Activated CD4-positive, CD25-positive, alpha-beta regulatory T cell treated with anti-CD3 and anti-CD28 coated beads, Interleukin-2, amount 50 U/mL, for 24 hours (primary cell): ENCODE results near the gene ZNF333.

Experiments used
- ATAC-seq, 2 donors: fragments of 150-1000 bp; cut with Tn5 transposase; one replicate each; pipeline ENCODE4 v1.10.0; 2021; ENCODE audit warnings: mild to moderate bottlenecking in 1 of 2, moderate library complexity in 1 of 2

ZNF333 gene

DNA sequence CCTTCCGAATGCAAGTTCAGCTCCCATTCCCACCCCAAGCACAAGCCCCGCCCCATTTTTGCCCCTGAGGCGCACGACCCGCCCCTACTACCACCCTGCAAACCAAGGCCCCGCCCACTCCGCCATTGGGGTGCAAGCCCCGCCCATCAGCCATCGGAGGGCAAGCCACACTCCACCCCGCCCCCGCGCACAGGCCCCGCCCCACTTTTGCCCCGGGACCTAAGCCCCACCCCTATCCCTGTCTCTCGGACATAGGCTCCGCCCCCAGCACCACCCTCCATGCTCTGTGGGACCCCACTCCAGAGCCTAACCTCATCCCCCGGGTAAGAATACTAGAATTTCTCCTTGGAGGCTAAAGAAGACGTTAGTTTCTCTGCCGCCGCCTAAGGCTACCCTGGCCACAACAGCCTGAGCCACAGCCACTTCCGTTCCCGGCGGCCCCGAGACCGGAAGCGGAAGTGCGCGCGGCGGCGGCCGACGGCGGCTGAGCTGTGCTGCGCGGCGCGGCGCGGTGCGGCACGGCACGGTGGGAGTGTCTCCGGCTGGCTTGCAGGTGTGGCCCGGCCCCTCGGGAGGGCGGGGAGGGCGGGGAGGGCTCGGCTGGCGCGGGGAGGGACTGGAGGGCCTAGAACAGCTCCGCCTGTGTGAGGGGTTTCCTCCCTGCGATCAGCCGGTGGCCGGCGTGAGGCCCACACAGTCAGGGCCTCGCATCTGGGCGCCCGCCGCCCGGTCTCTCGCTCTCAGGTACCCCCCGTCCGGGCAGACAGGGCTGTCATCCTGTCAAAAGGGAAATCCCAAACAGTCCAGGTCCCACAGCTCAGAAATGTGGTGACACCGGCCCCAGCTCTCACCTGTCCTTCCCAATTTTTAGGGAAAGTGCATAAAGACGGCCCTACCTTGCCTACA is at the start of gene ZNF333:
Gene ZNF333, plus strand, starts transcription at position 451 of the 906 bp plus-strand sequence. CDS start 3,444 bp downstream, outside the sequence.
- ATAC-seq, result peak; percentile 96 to 97

GRCh38 chr19:14648506-14648905 is 41.3 kb upstream of the ZNF333 start:
- ATAC-seq, result no peak

GRCh38 chr19:14649020-14649419 is 40.8 kb upstream of the ZNF333 start:
- ATAC-seq, result no peak

GRCh38 chr19:14650161-14650560 is 39.7 kb upstream of the ZNF333 start:
- no peak for ATAC-seq

DNA sequence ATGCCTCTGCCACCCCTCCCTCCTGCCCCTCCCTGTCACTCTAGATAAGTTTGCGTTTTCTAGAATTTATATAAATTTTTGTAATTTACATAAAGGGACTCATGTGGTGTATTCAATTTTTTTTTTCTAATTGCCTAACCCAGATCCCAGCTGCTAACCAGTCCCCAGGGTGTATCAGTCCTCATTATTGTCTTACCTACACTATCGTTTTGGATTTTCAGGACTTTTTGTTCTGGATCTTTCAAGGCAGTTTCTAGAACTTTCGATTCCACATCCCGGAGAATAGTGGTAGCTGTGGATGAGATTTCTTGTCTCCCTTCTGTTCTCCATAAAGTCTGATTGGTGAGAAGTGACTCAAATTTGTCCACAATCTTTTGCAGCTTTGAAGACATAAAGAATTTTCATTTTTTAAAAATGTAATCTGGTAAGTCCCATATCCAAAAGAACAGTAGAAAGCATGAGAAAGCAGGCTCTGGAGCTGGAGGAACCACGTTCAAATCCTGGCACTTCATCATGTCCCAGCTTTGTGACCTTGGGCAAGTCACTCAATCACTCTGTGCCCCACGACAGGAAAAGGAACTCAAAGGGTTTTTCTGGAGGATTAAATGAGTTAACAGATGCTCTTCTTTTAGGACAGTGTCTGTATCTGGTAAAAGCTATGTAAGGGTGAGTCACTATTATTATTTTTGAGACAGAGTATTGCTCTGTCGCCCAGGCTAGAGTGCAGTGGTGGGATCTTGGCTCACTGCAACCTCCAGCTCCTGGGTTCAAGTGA is 34.9 kb upstream of the ZNF333 start:
- ATAC-seq, result no peak

DNA sequence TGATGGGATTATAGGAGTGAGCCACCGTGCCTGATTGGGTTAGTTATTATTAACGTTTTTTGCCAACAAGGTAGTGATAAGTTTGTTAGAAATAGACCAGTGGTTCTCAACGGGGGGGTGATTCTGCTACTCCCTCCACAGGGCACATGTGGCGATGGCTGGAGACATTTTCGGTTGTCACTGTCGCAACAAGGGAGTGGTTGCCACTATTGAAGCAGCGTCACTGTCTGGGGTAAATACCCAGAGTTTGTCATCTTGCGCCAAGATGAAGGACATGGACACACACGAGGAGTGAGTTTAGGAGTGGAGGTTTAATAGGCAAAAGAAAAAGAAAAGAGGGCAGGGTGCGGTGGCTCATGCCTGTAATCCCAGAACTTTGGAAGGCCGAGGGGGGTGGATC is 34.1 kb upstream of the ZNF333 start:
- ATAC-seq, result no peak

DNA sequence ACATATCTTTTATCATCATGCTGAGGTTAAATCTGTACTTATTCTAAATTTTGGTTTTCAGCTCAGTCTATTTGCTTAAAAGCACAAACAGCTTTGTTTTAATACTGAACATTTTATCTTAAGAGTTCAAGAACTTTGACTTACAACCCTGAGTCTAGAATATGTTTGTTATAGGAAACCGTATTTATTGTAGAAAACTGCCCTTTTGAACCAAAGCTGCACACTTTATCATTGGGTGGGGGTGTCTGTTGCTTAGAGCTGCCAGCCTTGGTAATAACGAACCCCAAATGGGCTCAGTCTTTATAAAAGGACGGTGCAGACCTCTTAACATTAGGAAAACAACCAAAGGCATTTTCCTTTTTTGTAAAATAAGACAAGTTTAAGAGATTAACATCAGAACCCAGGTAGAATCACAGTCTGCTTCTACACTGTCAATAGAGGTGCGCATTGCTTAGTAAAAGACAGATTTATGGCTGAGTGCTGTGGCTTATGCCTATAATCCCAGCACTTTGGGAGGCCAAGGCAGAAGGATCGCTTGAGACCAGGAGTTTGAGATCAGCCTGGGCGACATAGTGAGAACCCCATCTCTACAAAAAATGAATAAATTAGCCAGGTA is 29.9 kb upstream of the ZNF333 start:
- no peak for ATAC-seq

DNA sequence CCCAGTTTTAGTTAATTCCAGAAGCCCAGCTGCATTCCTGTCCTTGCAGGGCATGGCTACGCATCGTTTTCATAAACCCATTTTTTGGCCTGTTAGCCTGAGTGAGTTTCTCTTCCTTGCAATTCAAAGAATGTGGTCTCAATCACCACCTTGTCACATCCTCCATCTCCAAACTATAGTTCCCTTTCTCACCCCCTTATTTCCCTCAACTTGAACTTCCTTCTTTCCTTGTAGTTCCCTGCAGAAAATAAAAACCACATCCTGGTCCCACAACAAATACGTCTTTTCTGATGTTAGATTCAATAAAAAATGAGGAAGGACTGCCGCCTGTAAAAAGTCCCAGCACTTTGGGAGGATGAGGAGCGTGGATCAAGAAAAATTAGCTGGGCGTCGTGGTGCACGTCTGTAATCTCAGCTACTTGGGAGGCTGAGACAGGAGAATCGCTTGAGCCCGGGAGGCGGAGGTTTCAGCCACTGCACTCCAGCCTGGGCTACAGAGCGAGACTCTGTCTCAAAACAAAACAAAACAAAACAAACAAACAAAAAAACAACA is 28.4 kb upstream of the ZNF333 start:
- no peak for ATAC-seq

DNA sequence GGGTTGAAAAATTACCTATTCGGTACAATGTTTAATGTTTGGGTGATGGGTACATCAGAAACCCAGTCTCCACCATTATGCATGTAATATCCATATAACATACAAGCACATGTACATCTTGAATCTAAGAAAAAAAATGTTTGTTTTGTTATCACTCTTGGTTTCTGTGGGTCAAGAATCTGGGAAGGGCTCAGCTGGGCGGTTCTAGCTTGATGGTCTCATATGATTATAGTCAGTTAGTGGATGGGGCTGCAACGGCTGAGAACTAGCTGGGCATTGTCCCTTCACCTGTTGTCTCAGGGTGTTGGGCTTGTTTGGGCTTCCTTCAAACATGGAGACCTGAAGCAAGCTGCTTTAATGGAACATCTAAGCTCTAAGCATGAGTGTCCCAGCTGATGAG is 19.9 kb upstream of the ZNF333 start:
- ATAC-seq, result no peak

- no peak for ATAC-seq
Measured at GRCh38 chr19:14670408-14670807, 19.4 kb upstream of the ZNF333 start.

GRCh38 chr19:14672188-14672872 is 17.5 kb upstream of the ZNF333 start:
- no peak for ATAC-seq

DNA sequence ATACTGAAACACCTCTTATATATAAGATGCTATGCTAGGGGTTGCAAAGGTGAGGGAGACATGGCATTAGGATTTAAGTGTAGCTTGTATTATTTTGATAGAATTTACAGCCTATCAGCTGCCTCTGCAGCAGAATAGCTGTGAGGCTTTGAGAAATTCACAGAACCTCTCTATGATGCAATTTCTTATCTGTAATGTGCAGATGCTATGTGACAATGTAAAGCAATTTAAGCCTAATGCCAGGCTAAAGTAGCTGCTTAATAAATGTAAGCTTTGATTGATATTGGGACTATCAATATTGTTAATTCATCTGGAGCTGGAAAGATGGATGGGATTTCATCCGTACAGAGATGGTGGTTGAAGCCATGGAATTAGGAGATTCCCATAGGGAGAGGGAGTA is 16.8 kb upstream of the ZNF333 start:
- ATAC-seq, result no peak

GRCh38 chr19:14674764-14675163 is 15.1 kb upstream of the ZNF333 start, which contains the start of gene ADGRE3:
Gene ADGRE3 (minus strand): TSS chr19:14674844. CDS start chr19:14674770, 74 bp downstream.
- ATAC-seq, result no peak

- no peak for ATAC-seq
Measured at GRCh38 chr19:14676762-14677161, 13.1 kb upstream of the ZNF333 start.

DNA sequence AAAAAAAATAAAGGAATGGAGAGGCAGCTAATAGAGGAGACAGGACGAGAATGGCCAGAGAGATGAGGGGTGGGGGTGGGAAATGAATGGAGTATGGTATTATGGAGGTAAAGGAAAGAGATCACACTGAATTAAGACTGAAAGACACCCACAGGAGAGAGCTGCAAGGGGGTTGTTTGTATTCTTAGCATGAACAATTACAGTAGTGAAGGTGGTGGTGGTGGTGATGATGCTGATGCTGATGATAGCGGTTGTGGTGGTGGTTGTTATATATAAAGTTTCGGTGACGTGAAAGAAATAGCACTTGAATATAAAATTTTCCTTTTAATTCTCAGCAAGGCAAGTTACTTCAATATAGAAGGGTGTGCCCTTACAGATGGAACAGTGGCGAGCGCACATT is 12.4 kb upstream of the ZNF333 start:
- peak in 1 of 2 donors; percentile 80 for ATAC-seq

- ATAC-seq, result no peak
Measured at GRCh38 chr19:14678199-14678598, 11.6 kb upstream of the ZNF333 start.

- no peak for ATAC-seq
Measured at GRCh38 chr19:14682084-14682483, 7.8 kb upstream of the ZNF333 start.

DNA sequence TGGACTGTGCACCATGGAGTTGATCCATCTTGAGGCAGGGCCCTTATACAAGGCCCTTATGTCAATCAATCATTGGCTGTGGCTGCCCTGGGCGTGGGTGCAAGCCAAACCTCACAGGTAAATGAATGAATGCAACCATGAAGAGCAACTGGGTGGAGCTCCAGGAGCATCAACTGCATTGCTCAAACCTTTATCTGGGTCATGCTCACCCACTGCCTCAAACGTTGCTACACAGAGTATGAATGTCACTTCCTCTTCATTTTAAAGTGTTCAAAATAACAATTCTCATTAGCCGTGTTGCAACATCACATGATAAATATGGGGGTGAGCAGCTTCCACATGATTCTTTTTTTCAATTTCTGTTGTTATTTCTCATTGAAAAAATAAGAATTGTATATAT is 6.4 kb upstream of the ZNF333 start:
- ATAC-seq, result no peak

GRCh38 chr19:14686411-14686810 is 3.4 kb upstream of the ZNF333 start:
- no peak for ATAC-seq

GRCh38 chr19:14694641-14695266 is 4.9 kb downstream of the ZNF333 start:
- ATAC-seq, result no peak

DNA sequence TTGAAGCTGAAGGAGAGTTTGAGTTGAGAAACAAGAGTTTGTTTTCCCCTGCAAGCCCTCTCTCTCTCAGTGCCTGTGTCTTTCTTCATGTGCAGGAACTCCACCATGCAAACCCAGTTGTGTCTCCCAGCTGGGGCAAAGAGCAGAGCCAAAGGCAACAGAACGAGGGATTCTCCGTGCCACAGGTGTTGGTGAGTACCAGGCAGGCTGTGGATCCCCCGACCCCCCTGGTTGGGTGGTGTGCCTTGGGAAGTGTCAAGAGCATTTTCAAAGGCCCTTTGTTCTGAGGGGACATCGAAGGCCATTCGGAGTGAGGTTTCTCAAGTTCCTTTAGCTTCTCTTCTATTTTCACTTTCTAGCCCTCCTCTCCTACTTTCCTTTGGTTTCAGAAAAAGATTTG is 5.6 kb downstream of the ZNF333 start:
- ATAC-seq, result no peak

- no peak for ATAC-seq
Measured at GRCh38 chr19:14699641-14700040, 9.8 kb downstream of the ZNF333 start.
